GM19455 (cell line): ENCODE data around the gene ZNF839.
"Not testable (repeated sequence)": the region's sequence is repeated elsewhere in the genome, so short reads cannot be mapped to it uniquely, and the experiment has no call there.

ENCODE experiments used
- ATAC-seq: cut with Tn5 transposase; IDR thresholded peaks from one replicate; pipeline ENCODE4 v1.9.1; 2021; ENCODE audit not compliant: unreplicated experiment

ZNF839 gene

DNA sequence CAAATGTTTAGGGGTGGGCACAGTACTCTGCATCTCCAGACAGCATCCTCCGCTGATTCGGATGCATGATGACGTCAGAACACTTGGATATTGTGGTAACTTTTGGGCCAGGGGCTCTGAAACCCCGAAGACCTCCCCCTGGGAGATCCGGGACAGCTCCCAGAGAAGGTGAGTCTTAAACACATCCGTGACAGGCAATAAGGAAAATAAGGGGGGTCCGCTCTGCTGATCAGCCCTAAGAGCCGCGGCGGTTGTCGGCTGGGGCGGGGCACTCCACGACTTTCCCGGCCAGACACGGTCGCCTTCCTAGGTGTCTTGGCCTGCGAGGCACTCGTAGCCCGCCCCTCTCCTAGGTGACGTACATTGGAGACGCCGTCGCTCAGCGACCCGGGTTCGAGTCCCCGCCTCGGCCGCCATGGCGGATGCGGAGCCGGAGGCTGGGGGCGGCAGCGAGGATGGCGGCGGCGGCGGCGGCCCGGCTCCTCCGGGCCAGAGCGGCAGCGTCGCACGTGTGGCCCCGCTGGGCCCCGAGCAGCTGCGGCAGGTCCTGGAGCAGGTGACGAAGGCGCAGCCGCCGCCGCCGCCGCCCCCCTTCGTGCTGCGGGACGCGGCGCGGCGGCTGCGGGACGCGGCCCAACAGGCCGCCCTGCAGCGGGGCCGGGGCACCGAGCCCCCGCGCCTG is at the start of gene ZNF839:
Gene ZNF839 (plus strand): TSS at position 396 of the 682 bp plus-strand sequence. CDS start 20 bp downstream, at position 416.
- peak; percentile 54 for ATAC-seq

GRCh38 chr14:102272392-102272791 is 47.2 kb upstream of the ZNF839 start:
- no peak for ATAC-seq

DNA sequence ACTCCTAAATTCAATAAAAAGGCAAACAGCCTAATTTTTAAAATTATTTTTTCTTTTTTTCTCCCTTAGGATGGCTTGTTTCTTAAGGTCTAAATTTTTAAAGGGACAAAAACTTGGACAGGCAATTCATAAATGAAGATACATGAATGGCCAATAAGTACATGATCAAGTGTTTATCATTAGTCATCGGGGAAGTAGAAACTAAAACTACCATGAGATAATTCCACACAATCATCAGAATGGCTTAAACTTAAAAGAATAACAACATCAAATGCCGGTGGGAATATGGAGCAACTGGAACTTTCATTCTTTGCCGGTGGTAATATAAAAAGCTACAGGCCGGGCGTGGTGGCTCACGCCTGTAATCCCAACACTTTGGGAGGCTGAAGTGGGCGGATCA is 43.7 kb upstream of the ZNF839 start:
- ATAC-seq, result no peak

DNA sequence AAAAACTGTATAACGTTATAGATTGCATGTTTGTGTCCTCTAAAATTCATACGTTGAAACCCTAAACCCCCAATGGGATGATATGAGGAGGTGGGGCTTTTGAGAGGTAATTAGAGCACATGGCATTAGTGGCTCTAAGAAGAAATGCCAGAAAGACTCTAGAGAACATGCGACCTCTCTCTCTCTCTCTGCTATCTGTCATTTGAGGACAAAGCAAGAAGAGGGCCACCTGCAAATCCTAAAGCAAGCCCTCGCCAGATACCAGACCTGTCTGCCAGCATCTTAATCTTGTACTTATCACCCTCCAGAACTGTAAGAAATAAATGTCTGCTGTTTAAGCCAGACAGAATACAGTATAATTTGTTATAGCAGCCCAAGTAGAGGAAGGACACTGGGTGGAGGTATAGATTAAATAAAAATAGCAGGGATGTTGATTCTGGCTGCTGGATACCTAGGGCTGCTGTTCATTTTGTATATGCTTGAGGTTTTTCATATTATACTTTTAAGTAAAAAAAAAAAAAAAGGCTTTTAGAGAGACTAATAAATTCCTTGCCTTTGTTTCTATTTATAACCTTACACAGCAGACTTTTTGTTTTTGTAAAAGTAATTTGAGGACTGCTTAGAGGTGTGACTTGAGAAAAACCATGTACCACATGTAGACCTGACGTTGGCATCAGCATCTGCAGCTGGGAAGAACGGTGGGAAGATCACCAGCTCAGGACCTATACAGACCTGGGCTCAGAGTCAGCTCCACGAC is 41.5 kb upstream of the ZNF839 start:
- no peak for ATAC-seq

- ATAC-seq, result no peak
Observed at GRCh38 chr14:102278631-102278935, 41.0 kb upstream of the ZNF839 start.

- no peak for ATAC-seq
Observed at GRCh38 chr14:102279282-102279681, 40.3 kb upstream of the ZNF839 start.

GRCh38 chr14:102279688-102280348 is 39.7 kb upstream of the ZNF839 start:
- no peak for ATAC-seq

DNA sequence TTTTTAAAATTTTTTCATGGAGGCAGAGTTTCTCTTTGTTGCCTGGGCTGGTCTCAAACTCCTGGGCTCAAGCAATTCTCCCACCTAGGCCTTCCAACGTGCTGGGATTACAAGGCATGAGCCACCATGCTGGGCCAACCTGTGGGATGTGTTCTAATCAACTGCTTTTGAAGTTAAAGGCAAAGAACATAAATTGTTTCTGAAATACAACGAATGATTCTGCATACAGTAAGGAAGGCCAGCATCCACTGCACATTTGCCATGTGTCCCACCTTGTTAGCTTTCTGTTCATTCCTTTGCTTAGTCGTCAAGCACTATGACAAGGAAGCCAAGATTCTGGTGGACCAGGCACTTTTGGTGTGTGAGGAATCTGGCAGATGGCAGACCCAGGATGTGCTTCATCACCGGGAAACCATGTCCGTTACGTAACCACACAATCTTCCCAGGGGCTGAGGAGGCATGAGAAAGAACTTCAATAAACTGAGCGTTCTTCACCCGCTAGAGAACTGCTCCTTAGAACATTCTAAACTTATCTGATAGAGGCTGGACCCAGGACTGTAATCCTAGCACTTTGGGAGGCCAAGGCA is 39.1 kb upstream of the ZNF839 start:
- no peak for ATAC-seq

DNA sequence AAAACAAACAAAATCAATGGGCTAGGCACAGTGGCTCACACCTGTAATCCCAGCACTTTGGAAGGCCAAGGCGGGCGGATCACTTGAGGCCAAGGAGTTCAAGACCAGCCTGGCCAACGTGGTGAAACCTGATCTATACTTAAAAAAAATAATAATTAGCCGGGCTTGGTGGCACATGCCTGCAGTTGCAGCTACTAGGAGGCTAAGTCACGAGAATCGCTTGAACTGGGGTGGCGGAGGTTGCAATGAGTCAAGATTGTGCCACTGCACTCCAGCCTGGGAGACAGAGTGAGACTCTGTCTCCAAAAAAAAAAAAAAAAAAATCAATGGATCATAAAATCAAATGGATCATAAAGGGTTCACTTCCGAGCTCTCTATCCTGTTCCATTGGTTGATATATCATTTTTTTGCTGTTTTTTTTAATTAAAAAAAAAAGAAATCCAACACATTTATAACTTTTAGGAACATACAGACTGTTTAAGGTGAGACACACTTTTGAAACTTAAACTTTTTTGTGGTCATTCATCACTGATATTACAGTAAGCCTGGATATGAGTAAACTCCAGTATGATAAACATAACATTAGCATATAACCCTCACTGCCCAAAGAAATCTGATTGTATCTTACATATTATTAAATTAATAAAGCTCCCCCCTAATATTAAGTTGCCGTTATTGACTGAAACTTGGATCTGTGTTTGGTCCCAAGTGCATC is 36.6 kb upstream of the ZNF839 start:
- no peak for ATAC-seq

- no peak for ATAC-seq
Observed at GRCh38 chr14:102283631-102284129, 35.9 kb upstream of the ZNF839 start.

GRCh38 chr14:102285106-102285505 is 34.4 kb upstream of the ZNF839 start:
- no peak for ATAC-seq

DNA sequence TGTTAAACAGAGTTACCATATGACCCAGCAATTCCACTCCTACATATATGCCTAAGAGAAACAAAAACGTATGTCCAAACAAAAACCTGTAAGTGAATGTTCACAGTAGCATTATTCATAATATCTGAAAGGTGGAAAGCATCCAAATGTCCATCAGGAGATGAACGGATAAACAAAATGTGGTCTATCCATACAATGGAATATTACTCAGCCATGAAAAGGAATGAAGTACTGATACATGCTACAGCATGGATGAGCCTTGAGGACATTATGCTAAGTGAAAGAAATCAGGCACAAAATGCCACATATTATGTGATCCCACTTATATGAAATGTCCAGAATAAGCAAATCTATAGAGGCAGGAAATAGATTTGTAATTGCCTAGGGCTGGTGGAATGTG is 31.4 kb upstream of the ZNF839 start:
- no peak for ATAC-seq

DNA sequence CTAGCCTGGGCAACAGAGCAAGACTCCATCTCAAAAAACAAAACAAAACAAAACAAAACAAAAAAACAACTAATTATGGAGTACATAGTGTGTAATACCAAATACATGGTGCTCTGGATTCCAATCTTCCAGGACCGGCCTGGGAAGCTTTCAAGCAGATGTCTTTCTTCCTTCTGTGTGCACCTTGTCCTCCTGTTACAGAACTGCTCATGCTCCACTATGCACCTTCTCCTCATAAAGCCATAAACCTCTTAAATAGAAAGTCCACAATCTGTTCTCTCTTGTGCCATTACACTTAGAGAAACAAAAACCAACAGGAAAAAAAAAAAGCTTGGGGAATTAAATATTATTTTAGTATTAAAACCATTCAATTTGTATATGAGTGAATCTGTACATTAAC is 27.1 kb upstream of the ZNF839 start:
- no peak for ATAC-seq

DNA sequence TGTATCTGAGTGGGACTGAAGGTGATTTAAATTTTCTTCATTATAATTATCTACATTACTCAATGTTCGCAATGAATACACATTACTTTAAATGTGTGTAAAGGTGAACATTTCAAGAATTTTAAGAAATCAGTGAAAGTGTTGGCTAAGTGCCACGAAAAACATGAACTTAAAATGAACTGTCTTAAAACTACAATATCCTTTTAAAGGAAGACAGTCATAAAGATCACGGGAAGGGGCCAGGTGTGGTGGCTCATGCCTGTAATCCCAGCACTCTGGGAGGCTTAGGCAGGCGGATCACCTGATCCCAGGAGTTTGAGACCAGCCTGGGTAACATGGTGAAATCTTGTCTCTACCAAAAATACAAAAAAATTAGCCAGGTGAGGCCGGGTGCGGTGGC is 25.8 kb upstream of the ZNF839 start:
- ATAC-seq, result no peak

DNA sequence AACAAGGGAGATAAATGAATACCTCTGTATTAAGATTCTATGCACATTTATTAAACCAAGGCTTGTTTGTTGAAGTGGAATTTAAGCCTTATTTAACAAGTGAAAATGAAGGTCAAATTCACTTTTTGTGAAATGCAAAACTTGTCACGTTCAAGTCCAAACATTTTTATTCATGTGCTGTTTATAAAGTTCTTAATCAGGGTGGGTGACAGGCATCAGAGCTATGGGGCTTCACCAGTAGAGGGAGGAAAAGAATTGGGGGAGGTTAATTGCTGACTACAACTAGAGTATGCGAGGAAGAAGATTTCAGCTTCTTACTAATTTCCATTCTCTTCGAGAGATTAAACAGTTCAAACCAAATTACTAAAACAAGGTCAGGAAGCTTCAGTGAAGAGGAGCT is 24.3 kb upstream of the ZNF839 start:
- ATAC-seq, result no peak

DNA sequence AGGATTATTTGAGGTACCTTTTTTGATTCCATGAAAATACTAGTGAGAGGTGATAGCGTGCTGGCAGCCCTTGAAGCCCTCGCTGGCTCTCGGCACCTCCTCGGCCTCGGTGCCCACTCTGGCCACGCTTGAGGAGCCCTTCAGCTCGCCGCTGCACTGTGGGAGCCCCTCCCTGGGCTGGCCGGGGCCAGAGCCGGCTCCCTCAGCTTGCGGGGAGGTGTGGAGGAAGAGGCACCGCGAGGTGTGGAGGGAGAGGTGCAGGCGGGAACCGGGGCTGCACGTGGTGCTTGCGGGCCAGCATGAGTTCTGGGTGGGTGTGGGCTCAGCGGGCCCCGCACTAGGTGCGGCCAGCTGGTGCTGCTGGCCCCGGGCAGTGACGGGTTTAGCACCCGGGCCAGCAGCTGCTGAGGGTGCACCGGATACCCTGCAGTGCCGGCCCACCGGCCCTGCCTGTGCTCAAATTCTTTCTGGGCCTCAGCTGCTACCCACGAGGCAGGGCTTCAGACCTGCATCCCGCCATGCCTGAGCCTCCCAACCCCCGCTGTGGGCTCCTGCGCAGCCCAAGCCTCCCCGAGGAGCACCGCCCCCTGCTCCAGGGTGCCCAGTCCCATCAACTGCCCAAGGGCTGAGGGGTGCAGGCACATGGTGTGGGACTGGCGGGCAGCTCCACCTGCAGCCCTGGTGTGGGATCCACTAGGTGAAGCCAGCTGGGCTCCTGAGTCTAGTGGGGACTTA is 21.9 kb upstream of the ZNF839 start:
- ATAC-seq, result no peak

DNA sequence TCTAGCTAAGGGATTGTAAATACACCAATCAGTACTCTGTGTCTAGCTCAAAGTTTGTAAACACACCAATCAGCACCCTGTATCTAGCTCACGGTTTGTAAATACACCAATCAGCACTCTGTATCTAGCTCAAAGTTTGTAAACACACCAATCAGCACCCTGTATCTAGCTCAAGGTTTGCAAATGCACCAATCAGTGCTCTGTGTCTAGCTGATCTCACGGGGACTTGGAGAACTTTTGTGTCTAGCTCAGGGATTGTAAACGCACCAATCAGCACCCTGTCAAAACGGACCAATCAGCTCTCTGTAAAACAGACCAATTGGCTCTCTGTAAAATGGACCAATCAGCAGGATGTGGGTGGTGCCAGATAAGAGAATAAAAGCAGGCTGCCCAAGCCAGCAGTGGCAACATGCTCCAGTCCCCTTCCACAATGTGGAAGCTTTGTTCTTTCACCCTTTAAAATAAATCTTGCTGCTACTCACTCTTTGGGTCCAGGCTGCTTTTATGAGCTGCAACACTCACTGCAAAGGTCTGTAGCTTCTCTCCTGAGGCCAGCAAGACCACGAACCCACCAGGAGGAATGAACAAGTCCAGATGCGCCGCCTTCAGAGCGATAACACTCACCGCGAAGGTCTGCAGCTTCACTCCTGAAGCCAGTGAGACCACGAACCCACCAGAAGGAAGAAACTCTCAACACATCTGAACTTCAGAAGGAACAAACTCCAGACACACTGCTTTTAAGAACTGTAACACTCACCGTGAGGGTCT is 21.1 kb upstream of the ZNF839 start:
- not testable (repeated sequence) for ATAC-seq

- ATAC-seq, result no peak
Observed at GRCh38 chr14:102303664-102304063, 15.9 kb upstream of the ZNF839 start.

- ATAC-seq, result peak; percentile 90
Observed at GRCh38 chr14:102304611-102305506, 14.7 kb upstream of the ZNF839 start, which contains the start of gene MOK. Gene MOK (minus strand): TSS chr14:102305164. CDS start chr14:102304968, 196 bp downstream.
